Limb (tissue), 2 donors: Measurements from ENCODE around the gene LGALS3BP.

Source experiments
- DNase-seq, 2 donors: peaks; one replicate each; pipeline ENCODE4 v3.0.0-alpha.2; 2016; ENCODE audit errors: extremely low spot score in 2 of 2

The LGALS3BP gene

GRCh38 chr17:79017546-79018369 lies 38.0 kb upstream of the LGALS3BP start:
- no peak for DNase-seq

GRCh38 chr17:79014158-79014758 lies 34.5 kb upstream of the LGALS3BP start:
- DNase-seq: no peak

GRCh38 chr17:79012563-79013134 lies 32.9 kb upstream of the LGALS3BP start:
- no peak for DNase-seq

GRCh38 chr17:79011451-79012147 lies 31.9 kb upstream of the LGALS3BP start:
- no peak for DNase-seq

GRCh38 chr17:79010304-79010646 lies 30.6 kb upstream of the LGALS3BP start:
- DNase-seq: peak in 1 of 2 donors; percentile 39

- peak; percentile 91 for DNase-seq
These were observed 29.9 kb upstream of the LGALS3BP start, which contains the start of gene CANT1 for GRCh38 chr17:79009397-79010303. Gene CANT1 (minus strand): TSS chr17:79009764. CDS start chr17:78997622, 12,142 bp downstream.

GRCh38 chr17:79008666-79009387 lies 29.1 kb upstream of the LGALS3BP start:
- no peak for DNase-seq

GRCh38 chr17:79007504-79008381 lies 28.0 kb upstream of the LGALS3BP start:
- DNase-seq: no peak

- DNase-seq: no peak
These were observed 27.2 kb upstream of the LGALS3BP start for GRCh38 chr17:79006794-79007503.

- no peak for DNase-seq
These were observed 26.3 kb upstream of the LGALS3BP start for GRCh38 chr17:79006046-79006445.

- peak in 1 of 2 donors; percentile 13 for DNase-seq
These were observed 25.5 kb upstream of the LGALS3BP start for GRCh38 chr17:79005063-79005861.

GRCh38 chr17:79003661-79004411 lies 24.1 kb upstream of the LGALS3BP start:
- peak in 1 of 2 donors; percentile 27 for DNase-seq

- DNase-seq: peak in 1 of 2 donors; percentile 9
These were observed 23.3 kb upstream of the LGALS3BP start for GRCh38 chr17:79002796-79003593.

GRCh38 chr17:79002291-79002690 lies 22.6 kb upstream of the LGALS3BP start:
- DNase-seq: peak in 1 of 2 donors; percentile 12

- peak in 1 of 2 donors; percentile 20 for DNase-seq
These were observed 21.7 kb upstream of the LGALS3BP start for GRCh38 chr17:79001190-79002020.
